Measurements from ENCODE around the gene HS3ST5. TPM values are rescaled to one million over a fixed set of nuclear protein-coding genes. Genes with fewer than 3 reads are reported as not detected.

Gene HS3ST5
- total RNA-seq, 2 donors from 2014 or later: 0.05 to 0.16 TPM

GRCh38 chr6:114339706-114340105 is 3.1 kb downstream of the HS3ST5 start:
- Histone ChIP-seq H3K27ac (no peak overlapping the region), H3K4me3 (no peak overlapping the region), H3K27me3 (peaks cover 29% of the 10 kb centered on the region), H3K9me3 (no peaks in the 10 kb centered on the region), H3K9ac (ENCODE audit: low read depth in 2 of 2, low read length in 2 of 2) (no peak overlapping the region), H3K36me3 (no peaks in the 10 kb centered on the region), H3K4me1 (no peaks in the 10 kb centered on the region)
- intact Hi-C loops (cut with DNase I): no loop called here
- no peak for TF ChIP-seq CTCF (IDR thresholded peaks at IDR 0.05)
- DNase-seq: no peak

- TF ChIP-seq CTCF (IDR thresholded peaks at IDR 0.05): no peak
- intact Hi-C loops (cut with DNase I): no loop called here
- no peak overlapping the region for H3K27ac ChIP-seq
- no peaks in the 10 kb centered on the region for H3K27me3 ChIP-seq
- H3K36me3 ChIP-seq: no peaks in the 10 kb centered on the region
- DNase-seq: no peak
- no peak overlapping the region for H3K4me3 ChIP-seq
- H3K9me3 ChIP-seq: no peaks in the 10 kb centered on the region
- H3K9ac ChIP-seq (ENCODE audit: low read depth in 2 of 2, low read length in 2 of 2): no peak overlapping the region
- no peaks in the 10 kb centered on the region for H3K4me1 ChIP-seq
These were observed 8.6 kb downstream of the HS3ST5 start for GRCh38 chr6:114334237-114334636.

GRCh38 chr6:114327074-114327473 is 15.7 kb downstream of the HS3ST5 start:
- Histone ChIP-seq H3K4me1 (no peaks in the 10 kb centered on the region), H3K36me3 (no peaks in the 10 kb centered on the region), H3K27me3 (no peaks in the 10 kb centered on the region), H3K9ac (ENCODE audit: low read depth in 2 of 2, low read length in 2 of 2) (no peak overlapping the region), H3K9me3 (no peaks in the 10 kb centered on the region), H3K4me3 (no peak overlapping the region), H3K27ac (no peak overlapping the region)
- intact Hi-C loops (cut with DNase I): no loop called here
- TF ChIP-seq CTCF (IDR thresholded peaks at IDR 0.05): no peak
- DNase-seq: no peak

- H3K4me1 ChIP-seq: no peaks in the 10 kb centered on the region
- H3K27ac ChIP-seq: no peak overlapping the region
- no peaks in the 10 kb centered on the region for H3K27me3 ChIP-seq
- H3K9ac ChIP-seq (ENCODE audit: low read depth in 2 of 2, low read length in 2 of 2): no peak overlapping the region
- DNase-seq: no peak
- no peak for TF ChIP-seq CTCF (IDR thresholded peaks at IDR 0.05)
- H3K4me3 ChIP-seq: no peak overlapping the region
- no peaks in the 10 kb centered on the region for H3K36me3 ChIP-seq
- intact Hi-C loops (cut with DNase I): no loop called here
- H3K9me3 ChIP-seq: no peaks in the 10 kb centered on the region
These were observed 19.0 kb downstream of the HS3ST5 start for GRCh38 chr6:114323784-114324183.

GRCh38 chr6:114319749-114320148 is 23.1 kb downstream of the HS3ST5 start:
- TF ChIP-seq CTCF (IDR thresholded peaks at IDR 0.05): no peak
- DNase-seq: no peak
- intact Hi-C loops (cut with DNase I): no loop called here

More at GRCh38 chr6:114319749-114320148, 23.1 kb downstream of the HS3ST5 start:
- H3K4me3 ChIP-seq: no peak overlapping the region
- H3K36me3 ChIP-seq: no peaks in the 10 kb centered on the region
- H3K9me3 ChIP-seq: no peaks in the 10 kb centered on the region
- no peak overlapping the region for H3K9ac ChIP-seq (ENCODE audit: low read depth in 2 of 2, low read length in 2 of 2)
- H3K27me3 ChIP-seq: no peaks in the 10 kb centered on the region
- no peak overlapping the region for H3K27ac ChIP-seq
- H3K4me1 ChIP-seq: no peaks in the 10 kb centered on the region

All from colonic mucosa (tissue), 4 donors.